Osteoblast (primary cell): ENCODE data around the gene KIF26B. TPM values are rescaled to one million over a fixed set of nuclear protein-coding genes. Genes with fewer than 3 reads are reported as not detected.

Experiments
- DNase-seq: peaks from one replicate; pipeline ENCODE4 v3.0.0; 2011; ENCODE audit warnings: low spot score, mixed read lengths; ENCODE audit not compliant: insufficient read length; ENCODE audit errors: missing footprints
- H2AFZ ChIP-seq: 2 replicates; pipeline ENCODE4 v1.6.0; 2011; ENCODE audit warnings: mild to moderate bottlenecking, low read length
- H3K27ac ChIP-seq: 2 replicates; pipeline ENCODE4 v1.5.1; 2011; ENCODE audit warnings: mild to moderate bottlenecking, low read depth, low read length, moderate library complexity
- H3K27me3 ChIP-seq: 2 replicates; pipeline ENCODE4 v1.6.0; 2012; ENCODE audit warnings: mild to moderate bottlenecking, control low read depth, inconsistent platforms, low read length, moderate library complexity; ENCODE audit not compliant: insufficient read depth
- H3K36me3 ChIP-seq: 2 replicates; pipeline ENCODE4 v1.5.1; 2011; ENCODE audit warnings: mild to moderate bottlenecking, low read length, control low read depth, moderate library complexity; ENCODE audit not compliant: insufficient read depth
- H3K4me1 ChIP-seq: 2 replicates; pipeline ENCODE4 v1.5.1; 2011; ENCODE audit warnings: mild to moderate bottlenecking, low read length, control low read depth, moderate library complexity; ENCODE audit not compliant: insufficient read depth
- H3K4me2 ChIP-seq: 2 replicates; pipeline ENCODE4 v1.6.0; 2011; ENCODE audit warnings: mild to moderate bottlenecking, low read length; ENCODE audit not compliant: insufficient read depth
- H3K4me3 ChIP-seq: fragments of 200-600 bp; sonication (generic); 3 replicates; pipeline ENCODE4 v1.5.1; 2012; ENCODE audit warnings: mild to moderate bottlenecking, low read length, inconsistent platforms; ENCODE audit not compliant: insufficient read depth
- H3K79me2 ChIP-seq: 2 replicates; pipeline ENCODE4 v1.6.0; 2012; ENCODE audit warnings: mild to moderate bottlenecking, low read length, control low read depth, inconsistent platforms; ENCODE audit not compliant: insufficient read depth
- H3K9me3 ChIP-seq: 2 replicates; pipeline ENCODE4 v1.5.1; 2011; ENCODE audit warnings: low read depth, low read length, control low read depth
- H4K20me1 ChIP-seq: 2 replicates; pipeline ENCODE4 v1.6.0; 2012; ENCODE audit warnings: mild to moderate bottlenecking, low read length, control low read depth; ENCODE audit not compliant: insufficient read depth
- total RNA-seq: library from RNA; depleted of rRNA; stranded (reverse); fragments of >200 nt; gene quantifications from 2 replicates; pipeline ENCODE4 v1.2.3, GENCODE V29; 2012
- TF ChIP-seq, protein P1 (sequence below): IDR thresholded peaks from 2 replicates; pipeline ENCODE4 v1.5.1; 2011; ENCODE audit warnings: mild to moderate bottlenecking, low read depth, low read length, moderate library complexity; ENCODE audit errors: extremely low read depth

Gene KIF26B
- total RNA-seq, 1 donor = 22.1 TPM

DNA sequence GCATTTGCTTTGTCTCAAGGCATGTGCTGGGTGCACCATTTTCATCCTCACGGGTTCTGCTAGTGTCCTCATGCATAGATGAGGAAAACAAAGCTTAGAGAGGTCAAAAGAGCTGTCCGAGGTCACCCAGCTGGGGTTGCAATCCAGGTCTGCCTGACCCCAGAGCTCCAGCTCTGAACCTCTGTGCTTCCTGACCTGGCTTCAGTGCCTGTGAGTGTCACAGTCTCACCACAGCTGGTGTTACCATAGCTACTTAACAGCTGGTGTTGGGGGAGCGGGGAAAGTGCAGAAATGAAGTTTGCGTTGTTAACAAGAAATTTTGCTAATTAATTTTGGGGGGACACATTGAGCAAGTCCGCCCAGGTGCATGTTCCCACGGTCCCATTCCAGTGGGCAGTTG is 328.5 kb downstream of the KIF26B start:
- H3K4me3 ChIP-seq = no peak overlapping the region
- no peaks in the 10 kb centered on the region for H3K9me3 ChIP-seq
- H3K79me2 ChIP-seq = no peaks in the 10 kb centered on the region
- no peak for DNase-seq
- no peaks in the 10 kb centered on the region for H3K4me1 ChIP-seq
- H3K27ac ChIP-seq = no peak overlapping the region
- no peak overlapping the region for H3K4me2 ChIP-seq
- H2AFZ ChIP-seq = no peak overlapping the region
- no peaks in the 10 kb centered on the region for H3K36me3 ChIP-seq
- H3K27me3 ChIP-seq = no peaks in the 10 kb centered on the region
- TF ChIP-seq, protein P1, sequence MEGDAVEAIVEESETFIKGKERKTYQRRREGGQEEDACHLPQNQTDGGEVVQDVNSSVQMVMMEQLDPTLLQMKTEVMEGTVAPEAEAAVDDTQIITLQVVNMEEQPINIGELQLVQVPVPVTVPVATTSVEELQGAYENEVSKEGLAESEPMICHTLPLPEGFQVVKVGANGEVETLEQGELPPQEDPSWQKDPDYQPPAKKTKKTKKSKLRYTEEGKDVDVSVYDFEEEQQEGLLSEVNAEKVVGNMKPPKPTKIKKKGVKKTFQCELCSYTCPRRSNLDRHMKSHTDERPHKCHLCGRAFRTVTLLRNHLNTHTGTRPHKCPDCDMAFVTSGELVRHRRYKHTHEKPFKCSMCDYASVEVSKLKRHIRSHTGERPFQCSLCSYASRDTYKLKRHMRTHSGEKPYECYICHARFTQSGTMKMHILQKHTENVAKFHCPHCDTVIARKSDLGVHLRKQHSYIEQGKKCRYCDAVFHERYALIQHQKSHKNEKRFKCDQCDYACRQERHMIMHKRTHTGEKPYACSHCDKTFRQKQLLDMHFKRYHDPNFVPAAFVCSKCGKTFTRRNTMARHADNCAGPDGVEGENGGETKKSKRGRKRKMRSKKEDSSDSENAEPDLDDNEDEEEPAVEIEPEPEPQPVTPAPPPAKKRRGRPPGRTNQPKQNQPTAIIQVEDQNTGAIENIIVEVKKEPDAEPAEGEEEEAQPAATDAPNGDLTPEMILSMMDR = no peak
- H4K20me1 ChIP-seq = peaks cover 2% of the 10 kb centered on the region

GRCh38 chr1:245484176-245484575 is 329.4 kb downstream of the KIF26B start:
- Histone ChIP-seq H3K27ac (no peak overlapping the region), H3K27me3 (no peaks in the 10 kb centered on the region), H4K20me1 (peaks cover 2% of the 10 kb centered on the region), H3K79me2 (no peaks in the 10 kb centered on the region), H3K4me3 (no peak overlapping the region), H3K9me3 (no peaks in the 10 kb centered on the region), H3K36me3 (no peaks in the 10 kb centered on the region), H3K4me1 (no peaks in the 10 kb centered on the region), H2AFZ (no peak overlapping the region), H3K4me2 (no peak overlapping the region)
- TF ChIP-seq, protein P1 = no peak
- no peak for DNase-seq

DNA sequence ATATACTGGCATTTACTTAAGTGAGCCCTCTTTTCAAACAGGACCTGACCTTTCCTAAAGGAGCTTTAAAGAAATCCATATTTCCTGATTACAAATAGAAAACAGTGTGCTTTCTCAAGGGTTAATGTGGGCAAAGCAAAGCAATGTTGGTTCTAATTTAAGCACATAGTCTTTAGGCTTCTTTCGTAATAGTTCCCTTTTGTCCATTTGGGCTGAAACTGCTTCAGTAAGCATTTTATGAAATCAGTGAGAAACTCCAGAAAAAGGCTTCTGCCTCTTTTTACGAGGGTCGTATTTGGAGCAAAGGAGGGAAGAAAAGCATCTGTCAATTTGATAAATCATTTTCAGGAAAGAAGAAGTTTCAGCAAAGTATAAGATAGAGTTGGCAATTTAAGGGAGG is 331.2 kb downstream of the KIF26B start:
- Histone ChIP-seq H2AFZ (no peak overlapping the region), H3K27ac (no peak overlapping the region), H3K27me3 (no peaks in the 10 kb centered on the region), H4K20me1 (peaks cover 2% of the 10 kb centered on the region), H3K4me2 (no peak overlapping the region), H3K4me3 (no peak overlapping the region), H3K4me1 (no peaks in the 10 kb centered on the region), H3K9me3 (no peaks in the 10 kb centered on the region), H3K79me2 (no peaks in the 10 kb centered on the region), H3K36me3 (no peaks in the 10 kb centered on the region)
- no peak for DNase-seq
- TF ChIP-seq, protein P1 = no peak

GRCh38 chr1:245486775-245487470 is 332.1 kb downstream of the KIF26B start:
- Histone ChIP-seq H3K4me3 (no peak overlapping the region), H3K79me2 (no peaks in the 10 kb centered on the region), H3K4me2 (no peak overlapping the region), H4K20me1 (peaks cover 2% of the 10 kb centered on the region), H3K27ac (no peak overlapping the region), H3K27me3 (no peaks in the 10 kb centered on the region), H3K9me3 (no peaks in the 10 kb centered on the region), H3K36me3 (no peaks in the 10 kb centered on the region), H3K4me1 (no peaks in the 10 kb centered on the region), H2AFZ (no peak overlapping the region)
- DNase-seq = no peak
- TF ChIP-seq, protein P1 = no peak
